Nephron progenitor cell (in vitro differentiated cells): ENCODE data around the gene RRP36.

ENCODE experiments used
- DNase-seq: peaks from one replicate; pipeline ENCODE4 v3.0.0; 2021
- H3K27ac Mint-ChIP-seq: 2 replicates; pipeline ENCODE4 v1.8.0; 2021; ENCODE audit warnings: mild to moderate bottlenecking, moderate library complexity, mixed read lengths
- H3K27me3 Mint-ChIP-seq: 2 replicates; pipeline ENCODE4 v1.8.0; 2021; ENCODE audit warnings: mild to moderate bottlenecking, low read depth, mixed read lengths; ENCODE audit not compliant: poor library complexity
- H3K36me3 Mint-ChIP-seq: 2 replicates; pipeline ENCODE4 v1.8.0; 2021; ENCODE audit warnings: low read depth, mixed read lengths
- H3K4me1 Mint-ChIP-seq: 2 replicates; pipeline ENCODE4 v1.8.0; 2021; ENCODE audit warnings: mixed read lengths
- H3K4me3 Mint-ChIP-seq: 2 replicates; pipeline ENCODE4 v1.8.0; 2021; ENCODE audit warnings: mild to moderate bottlenecking, moderate library complexity, mixed read lengths
- H3K9me3 Mint-ChIP-seq: 2 replicates; pipeline ENCODE4 v1.8.0; 2021; ENCODE audit warnings: mild to moderate bottlenecking, moderate library complexity, mixed read lengths
- CTCF ChIP-seq: fragments of 200-600 bp; sonication (generic); IDR thresholded peaks from 2 replicates; pipeline ENCODE4 v1.5.0; 2021; ENCODE audit warnings: antibody characterized with exemption

The RRP36 gene

GRCh38 chr6:43078691-43079090 lies 57.3 kb downstream of the RRP36 start:
- no peak for DNase-seq
- Mint-ChIP-seq H3K9me3 (no peaks in the 10 kb centered on the region), H3K27ac (peak overlapping the region; percentile 84), H3K27me3 (no peaks in the 10 kb centered on the region), H3K4me1 (peaks cover 74% of the 10 kb centered on the region), H3K4me3 (peak overlapping the region; percentile 80), H3K36me3 (peaks cover 18% of the 10 kb centered on the region)
- no peak for TF ChIP-seq CTCF
